NCI-H524 (cell line): ENCODE data around the gene RNF5.
"Not testable (repeated sequence)": the region's sequence is repeated elsewhere in the genome, so short reads cannot be mapped to it uniquely, and the experiment has no call there.

Experiments
- DNase-seq, 2 experiments: peaks; one replicate each; lab custom pipeline; 2025; lab: John Stamatoyannopoulos, UW

Gene RNF5

DNA sequence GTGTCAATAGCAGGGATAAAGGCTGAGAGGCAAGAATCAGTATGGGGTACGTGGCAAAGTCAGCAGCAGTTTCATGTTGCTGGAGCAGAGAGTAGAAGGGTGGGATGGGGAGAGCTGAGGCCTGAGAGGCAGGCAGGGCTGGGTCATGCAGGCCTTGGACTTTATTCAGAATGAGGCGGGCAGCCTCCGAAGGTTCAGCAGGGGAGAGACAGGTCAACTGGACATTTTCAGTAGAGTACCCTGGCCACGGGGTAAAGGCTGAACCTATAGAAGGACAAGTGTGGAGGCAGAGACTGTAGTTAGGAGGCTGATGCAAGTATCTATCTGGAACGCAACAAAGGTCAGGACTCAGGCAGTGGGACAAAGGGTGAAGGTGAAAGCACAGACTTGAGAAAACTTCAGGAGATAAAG lies 32.0 kb downstream of the RNF5 start:
- no peak for DNase-seq

DNA sequence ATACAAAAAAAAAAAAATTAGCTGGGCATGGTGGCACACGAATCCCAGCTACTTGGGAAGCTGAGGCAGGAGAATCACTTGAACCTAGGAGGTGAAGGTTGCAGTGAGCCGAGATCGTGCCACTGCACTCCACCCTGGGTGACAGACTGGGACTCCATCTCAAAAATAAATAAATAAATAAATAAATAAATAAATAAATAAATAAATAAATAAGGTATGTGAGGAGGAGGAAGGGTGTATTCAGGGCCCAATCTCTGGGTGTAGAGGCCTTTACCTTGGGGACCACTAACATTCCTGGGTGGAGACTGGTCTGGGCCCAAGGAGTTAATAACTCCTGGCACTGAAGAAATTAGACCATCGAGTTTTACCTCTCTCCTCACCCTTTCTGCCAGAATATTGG lies 33.2 kb downstream of the RNF5 start:
- not testable (repeated sequence) for DNase-seq

DNA sequence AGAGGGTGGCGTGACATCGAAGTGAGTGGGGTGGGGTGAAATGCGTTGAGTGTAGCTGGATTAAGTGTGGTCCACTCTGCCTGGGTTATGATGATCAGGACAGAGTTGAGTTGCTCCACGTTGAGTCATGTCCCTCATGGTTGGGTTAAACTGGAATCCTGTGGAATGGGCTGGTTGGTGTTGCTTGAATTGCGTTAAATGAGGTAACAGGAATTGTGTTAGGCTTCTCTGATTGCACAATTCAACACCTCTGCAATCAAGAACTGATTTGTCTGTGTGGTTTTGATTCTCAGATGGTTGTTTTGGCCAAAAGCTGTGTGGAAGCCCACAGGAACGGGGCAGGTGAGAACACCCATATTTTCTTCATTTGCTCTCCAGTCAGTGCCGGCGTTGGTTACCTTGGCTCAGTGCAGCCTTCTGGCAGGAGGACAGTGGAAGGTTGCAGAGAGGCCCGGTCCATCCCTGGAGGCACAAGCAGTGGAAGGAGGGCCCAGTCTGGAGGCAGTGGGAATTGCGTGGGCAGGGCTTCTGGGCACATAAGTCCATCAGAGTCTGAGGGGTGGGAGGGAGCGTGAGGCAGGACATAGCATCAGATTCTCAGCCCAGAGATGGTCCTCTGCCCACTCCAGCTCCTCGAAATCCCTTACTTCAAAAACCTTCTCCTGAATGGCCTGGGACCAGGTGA lies 34.0 kb downstream of the RNF5 start:
- no peak for DNase-seq

GRCh38 chr6:32213649-32214048 lies 35.4 kb downstream of the RNF5 start:
- DNase-seq: no peak

DNA sequence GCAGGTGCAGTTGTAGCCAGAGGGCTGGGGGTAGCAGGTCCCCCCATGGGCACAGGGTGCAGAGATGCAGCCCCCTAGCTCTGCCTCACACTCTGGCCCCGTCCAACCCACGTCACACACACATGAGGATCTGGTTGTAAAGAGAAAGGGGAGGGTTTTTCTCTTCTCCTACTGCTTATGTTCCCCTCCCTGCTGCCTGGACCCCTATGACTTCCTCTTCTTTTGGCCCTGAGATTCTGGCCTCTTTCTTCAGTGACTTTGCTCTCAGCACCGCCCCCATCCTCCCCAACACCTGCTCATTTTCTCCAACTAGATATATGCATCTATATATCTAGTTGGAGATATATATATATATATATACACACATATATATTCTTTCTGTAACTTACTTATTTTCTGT lies 35.9 kb downstream of the RNF5 start:
- DNase-seq: no peak

DNA sequence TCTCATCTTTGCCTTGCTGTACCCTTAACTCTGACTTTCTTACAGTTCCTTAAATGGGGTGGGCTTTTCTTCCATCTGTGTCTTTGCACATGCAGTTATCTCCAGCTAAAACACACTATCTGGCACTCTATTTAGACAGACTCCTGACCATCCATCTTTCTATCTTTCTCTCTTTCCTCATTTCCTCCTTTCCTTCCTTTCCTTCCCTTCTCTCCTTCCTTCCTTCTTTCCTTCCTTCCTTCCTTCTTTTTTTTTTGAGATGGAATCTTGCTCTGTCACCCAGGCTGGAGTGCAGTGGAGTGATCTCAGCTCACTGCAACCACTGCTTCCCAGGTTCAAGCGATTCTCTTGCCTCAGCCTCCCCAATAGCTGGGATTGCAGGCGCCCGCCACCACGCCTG lies 37.4 kb downstream of the RNF5 start:
- DNase-seq: no peak

DNA sequence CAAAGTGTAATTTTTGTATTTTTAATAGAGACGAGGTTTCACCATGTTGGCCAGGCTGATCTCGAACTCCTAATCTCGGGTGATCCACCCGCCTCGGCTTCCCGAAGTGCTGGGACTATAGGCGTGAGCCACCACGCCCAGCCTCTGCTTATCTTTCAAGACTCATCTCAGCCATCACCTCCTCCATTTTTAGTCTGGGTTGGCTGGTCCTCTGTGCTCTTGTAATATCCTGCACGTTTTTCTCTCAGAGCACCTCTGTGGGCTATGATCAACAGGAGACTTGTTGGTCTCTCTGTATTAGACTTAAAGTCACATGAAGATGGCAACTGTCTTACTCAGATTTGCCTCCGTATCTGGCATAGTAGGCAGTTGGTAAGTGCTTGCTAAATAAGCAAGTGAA lies 38.1 kb downstream of the RNF5 start:
- DNase-seq: no peak

- DNase-seq: no peak
These were observed 38.8 kb downstream of the RNF5 start for GRCh38 chr6:32216998-32217397.

GRCh38 chr6:32218167-32218566 lies 40.0 kb downstream of the RNF5 start:
- DNase-seq: no peak

- no peak for DNase-seq
These were observed 41.8 kb downstream of the RNF5 start for GRCh38 chr6:32220021-32220420.

DNA sequence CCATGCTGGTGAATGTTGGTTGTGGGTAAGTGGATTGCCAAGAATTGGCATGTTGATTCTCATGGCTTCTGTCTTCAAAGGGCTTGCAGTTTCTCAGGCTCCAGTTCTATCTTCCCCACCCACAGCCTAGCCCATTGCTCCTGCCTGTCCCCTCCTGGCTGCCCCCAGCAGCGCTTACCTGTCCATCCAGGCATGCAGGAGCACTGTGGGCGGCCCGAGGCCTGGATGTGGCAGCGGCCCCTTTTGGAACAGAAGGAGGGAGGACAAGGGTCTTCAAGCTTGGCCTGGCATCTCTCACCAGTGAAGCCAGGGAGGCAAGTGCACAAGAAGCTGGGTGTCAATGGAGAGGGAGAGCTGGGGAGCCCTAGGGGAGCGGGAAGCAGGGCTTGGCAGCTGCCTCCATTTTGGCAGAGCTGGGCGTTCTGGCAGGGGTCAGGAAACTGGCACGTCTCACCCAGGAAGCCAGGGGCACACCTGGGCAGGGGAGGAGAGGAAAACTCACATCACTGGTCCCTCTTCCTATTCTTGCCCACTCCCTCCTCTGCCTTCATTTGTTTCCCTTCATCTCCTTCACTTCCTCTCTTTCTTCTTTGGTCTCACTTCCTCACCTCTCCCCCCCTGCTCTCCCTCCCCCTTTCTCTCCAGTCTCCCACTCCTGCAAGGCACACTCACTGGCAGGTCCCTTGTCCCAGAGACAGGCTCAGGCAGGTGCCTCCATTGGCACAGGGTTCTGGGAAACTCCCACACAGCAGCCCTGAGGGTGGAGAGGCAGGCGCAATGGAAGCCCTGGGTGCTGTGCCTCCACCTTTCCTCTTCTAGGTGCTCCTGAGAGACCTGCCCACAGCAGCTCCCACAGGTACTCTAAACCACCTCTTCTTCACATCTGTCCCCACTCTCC lies 44.4 kb downstream of the RNF5 start:
- no peak for DNase-seq

DNA sequence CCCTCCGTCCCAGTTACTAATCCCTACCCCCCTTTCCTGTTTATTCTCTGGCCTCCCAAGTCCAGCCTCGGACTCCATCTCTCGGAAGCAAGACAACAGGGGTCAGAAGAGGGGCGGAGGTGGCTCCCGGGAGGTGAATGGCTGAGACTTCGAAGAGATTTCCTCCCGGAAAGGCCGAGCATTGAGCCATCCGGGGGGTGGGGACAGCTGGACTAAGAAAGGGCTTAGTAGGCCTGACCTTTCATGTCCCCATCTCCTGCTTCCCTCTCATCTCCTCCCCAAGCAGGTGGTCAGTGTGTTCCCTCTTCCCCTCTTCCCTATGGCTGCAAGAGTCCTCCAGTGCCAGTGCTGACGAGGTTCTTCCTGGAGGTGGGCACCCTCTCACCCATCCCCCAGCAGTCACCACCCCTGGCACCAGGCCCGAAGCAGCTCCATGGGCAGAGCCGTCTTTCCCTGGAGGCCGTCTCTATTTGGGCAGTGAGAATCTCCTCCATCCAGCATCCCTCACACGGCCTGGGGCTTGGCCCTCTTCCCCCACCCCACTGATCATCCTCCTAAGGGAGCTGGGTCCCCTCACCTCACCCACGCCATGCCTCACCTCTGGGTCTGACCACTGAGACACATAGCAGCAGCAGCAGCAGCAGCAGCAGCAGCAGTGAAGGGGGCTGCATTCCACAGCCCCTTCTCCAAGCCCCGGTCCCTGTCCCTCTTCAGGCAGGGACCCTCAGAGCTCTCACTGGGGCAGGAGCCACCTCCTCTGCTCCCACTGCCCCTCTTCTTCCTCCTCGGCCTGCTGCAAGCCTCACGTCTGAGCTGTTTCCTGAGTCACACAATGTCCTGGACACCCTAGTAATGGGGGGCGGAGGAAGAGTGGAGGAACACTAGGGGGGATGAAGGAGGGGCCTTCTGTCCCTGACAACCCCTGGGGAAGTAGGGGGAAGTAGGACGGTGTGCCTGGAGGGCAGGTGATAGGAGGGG lies 45.3 kb downstream of the RNF5 start, which contains the start of gene NOTCH4:
Gene NOTCH4, minus strand, starts transcription at position 810 of the 978 bp plus-strand sequence. Its CDS starts 139 bp downstream, at position 671.
- DNase-seq: no peak

DNA sequence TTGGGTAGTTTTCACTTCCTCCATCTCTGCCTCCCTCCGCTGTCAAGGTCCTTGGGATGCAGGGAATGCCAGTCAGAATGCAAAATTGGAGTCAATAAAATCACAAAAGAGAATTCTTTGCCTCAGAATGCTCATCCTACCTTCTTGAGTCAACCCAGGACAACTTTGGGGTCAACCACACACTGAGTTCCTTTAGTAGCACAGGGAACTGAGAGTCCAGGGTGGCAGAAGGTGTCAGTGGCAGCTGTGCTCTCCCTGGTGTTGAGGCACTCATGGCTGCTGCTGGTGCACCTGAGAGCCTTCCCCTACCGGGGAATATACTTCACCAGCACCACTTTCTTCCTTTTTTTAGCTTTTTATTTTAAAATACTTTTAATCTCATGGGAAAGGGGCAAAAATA lies 46.5 kb downstream of the RNF5 start:
- DNase-seq: no peak

DNA sequence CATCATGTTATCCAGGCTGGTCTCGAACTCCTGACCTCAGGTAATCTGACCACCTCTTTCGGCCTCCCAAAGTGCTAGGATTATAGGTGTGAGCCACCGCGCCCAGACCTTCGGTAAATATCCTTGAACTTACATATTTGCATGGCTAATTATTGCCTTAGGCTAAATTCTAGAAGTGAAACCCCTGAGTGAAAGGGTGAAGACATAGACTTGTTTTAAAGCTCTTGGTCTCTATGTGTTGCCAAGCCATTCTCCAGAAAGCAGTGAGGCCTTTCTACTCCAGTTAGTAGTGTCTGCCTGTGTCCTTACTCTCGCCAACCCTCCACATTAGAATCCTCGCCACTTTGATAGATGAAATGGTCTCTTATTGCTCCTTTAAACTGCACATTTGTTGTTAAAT lies 48.2 kb downstream of the RNF5 start:
- no peak for DNase-seq
